Amniotic epithelial cell (primary cell): ENCODE results near the gene FOXP3.

Experiments
- DNase-seq: peaks from one replicate; pipeline ENCODE4 v3.0.0-alpha.2; 2010; ENCODE audit warnings: low read depth

Gene FOXP3

DNA sequence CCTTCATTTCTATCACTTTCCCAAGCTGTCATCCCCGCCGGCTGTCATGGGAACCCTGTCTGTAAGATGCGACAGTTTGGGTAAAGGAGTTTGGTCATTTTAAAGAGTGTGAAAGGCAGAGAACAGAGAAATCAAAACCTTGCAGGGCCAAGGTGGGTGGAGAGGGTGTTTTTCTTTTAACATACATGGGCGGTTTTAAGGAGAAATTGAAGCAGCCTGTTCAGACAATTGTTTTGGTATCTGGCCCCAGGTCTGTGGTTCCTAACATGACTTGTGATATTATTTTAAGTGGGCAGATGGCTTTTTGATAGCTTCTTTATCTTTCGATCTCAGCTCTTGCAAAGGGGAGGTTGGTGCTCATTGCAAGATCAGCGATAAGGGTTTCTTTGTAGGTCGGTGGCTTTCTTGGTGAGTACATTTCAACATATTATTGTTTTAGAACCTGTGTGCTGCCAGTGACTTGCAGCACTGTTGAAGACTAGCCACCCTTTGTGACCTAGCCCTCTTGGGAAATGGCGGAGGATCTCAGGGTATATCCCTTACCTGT lies 8.7 kb upstream of the FOXP3 start:
- no peak for DNase-seq

DNA sequence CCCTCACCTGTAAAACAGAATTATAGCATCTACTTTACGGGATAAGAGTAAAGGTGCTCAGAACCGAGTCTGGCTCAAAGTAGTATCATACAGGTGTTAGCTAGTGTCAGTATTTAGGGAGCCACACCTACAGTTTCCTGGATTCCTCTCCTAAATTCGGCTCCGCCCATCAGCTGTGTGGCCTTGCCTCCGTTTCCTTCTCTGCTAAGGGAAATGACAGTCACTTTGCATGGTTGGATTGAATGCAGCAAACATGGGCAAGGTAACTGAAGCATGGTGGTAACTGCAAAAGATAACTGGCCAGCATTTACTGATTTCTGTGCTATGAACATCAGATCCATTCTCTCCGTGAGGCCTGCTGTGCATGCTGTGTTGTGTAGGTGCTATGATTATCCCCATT lies 7.9 kb upstream of the FOXP3 start:
- DNase-seq, result no peak

DNA sequence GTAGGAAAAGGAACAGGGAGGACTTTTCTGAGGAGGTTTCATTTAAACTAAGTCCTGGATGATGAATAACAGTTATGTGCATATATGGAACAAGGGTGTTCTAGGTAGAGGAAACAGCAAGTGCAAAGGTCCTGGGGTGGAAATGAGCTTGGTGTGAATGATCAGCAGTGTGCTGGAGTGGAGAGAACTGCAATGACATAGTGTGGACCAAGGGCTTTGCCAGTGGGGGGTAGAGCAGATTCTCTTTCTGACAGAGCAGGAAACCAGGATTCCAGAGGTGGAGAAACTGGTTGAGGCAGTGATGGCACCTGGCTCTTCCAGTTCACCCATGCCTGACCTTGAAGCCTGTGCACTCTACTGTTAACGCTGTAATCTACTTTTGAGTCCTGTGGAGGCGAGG lies 6.8 kb upstream of the FOXP3 start:
- no peak for DNase-seq

DNA sequence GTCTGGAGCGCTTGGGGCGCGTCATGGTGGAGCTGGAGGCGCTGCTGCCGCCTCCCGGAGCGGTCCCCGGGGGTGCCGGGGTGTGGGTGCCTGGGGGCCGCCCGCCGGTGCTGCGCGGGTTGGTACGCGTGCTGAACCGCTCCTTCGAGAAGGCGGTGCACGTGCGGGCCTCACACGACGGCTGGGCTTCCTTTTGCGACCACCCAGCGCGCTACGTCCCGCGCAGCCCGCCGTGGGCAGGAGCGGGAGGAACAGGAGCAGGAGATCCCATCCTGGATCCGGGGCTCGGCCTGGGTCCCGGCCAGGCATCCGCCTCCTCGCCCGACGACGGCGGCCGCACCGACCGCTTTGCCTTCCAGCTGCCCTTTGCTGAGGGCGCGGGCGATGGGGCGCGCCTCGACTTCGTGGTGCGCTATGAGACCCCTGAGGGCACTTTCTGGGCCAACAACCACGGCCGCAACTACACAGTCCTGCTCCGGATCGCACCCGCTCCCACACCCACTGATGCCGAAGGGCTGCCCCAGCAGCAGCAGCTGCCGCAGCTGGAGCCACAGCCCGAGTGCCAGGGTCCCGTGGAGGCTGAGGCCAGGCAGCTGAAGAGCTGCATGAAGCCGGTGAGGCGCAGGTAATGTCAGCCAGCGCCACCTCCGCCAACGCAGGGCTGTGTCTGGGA lies 5.9 kb upstream of the FOXP3 start:
- DNase-seq, result no peak

DNA sequence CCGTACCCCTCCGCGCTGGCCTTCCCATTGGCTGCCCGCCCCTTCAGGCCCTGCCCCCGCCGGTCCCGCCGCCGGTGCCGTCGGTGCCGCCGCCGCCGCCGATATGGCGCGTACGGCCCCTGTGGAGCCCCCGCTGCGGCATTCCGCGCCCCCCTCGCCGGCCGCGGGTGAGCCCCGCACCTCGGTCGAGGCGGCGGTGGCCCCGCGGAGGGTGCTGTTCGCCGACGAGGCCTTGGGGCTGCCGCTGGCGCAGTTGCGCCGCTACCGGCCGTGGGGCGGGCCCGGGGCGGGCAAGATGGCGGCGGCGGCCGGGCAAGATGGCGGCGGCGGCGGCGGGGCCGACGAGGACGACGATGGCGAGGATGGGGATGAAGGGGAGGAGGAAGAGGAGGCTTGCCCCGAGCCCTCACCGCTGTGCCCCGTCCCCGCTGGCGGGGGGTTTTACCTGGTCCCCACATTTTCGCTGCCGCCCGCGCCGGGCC lies 5.3 kb upstream of the FOXP3 start, which contains the start of gene PPP1R3F:
Gene PPP1R3F (plus strand): TSS at position 27 of the 482 bp plus-strand sequence. CDS start 77 bp downstream, at position 104.
- no peak for DNase-seq

DNA sequence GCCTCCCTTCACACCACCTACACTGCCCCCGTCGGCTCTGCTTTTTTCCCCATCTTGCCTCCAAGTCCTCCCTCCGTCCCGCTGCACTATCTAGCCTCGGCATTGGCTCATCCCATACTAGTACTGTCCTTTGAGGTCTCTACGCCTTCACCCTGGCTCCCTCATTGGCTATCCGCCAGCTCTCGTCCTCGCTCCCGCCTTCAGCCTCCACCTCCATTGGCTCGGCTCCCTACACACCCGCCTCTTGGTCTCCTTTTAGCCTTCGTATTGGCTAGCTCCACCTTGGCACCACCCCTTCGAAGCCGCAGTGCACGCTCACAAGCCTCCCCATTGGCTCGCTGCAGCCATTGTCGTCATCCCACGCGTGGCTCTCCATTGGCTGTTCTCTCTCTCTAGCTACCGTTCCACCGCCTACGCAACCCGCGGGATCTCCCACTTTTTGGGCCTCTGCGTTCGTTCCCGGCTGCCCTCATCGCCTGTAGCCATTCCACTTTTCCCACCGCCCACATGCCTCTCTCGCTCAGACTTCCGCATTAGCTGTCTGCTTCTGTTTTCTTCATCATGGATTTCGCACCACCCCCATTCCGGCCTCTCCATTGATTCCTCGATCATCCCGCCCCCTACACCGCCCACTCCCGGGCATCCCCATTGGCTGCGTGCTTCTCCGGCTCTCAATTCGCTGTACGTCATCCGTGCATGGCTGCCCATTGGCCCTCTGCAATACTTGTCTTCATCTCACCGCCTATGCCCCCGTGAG lies 4.7 kb upstream of the FOXP3 start:
- DNase-seq, result peak; percentile 97

DNA sequence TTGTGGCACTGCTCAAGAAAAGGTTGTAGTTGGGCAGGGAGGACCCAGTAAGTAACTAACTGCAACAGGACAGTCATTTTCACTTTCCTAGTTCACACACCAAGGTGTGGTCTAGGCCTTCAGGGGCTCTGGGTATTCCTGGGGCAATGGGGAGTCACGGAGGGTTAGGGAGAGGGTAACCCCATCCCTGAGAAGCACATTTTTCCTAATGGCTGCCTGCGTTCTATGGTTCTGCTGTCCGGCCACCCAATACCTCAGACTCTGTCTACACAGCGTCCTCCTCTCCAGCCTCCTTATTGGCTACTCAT lies 4.1 kb upstream of the FOXP3 start:
- no peak for DNase-seq

DNA sequence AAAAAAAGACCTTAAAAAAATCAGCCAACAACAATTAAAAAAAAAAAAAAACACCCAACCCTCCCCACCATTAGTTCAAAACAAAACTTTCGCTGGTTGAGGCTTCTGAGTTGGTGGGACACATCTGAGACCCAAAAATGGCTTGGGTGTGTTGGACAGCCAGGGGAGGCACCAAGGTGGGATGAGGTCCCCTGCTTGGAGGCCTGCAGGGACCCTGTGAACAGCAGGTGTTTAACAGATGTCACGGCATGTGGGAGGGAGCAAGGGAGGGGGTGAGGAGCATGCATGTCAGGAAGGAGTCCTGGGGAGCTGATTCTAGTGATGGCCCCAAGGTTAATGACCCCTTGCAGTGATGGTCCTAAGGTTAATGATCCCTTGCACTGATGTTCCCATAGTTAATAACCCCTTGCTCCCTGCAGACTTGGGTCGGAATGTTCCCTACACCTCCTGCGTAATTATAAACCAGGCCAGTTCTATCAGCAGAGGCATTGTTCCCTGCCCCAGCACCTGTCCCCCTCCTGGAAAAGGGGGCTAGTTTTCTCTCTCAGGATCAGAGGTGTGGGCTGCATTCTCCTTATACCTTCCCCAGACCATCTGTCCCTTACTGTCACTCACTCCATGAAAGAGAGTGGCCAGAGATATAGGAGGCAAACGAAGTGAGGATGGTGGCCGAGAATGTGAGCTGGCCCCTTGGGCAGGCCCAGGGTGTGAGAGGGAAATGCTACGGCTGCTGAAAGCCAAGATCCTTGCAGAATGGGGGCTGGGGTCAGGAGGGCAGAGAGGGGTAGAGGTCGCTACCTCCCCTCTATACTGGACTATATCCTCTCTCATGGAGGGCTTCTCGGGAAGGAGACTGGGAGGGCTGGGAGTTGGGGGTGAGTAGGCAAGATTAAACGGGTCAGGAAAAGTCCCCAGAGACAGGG lies 2.3 kb upstream of the FOXP3 start:
- no peak for DNase-seq

DNA sequence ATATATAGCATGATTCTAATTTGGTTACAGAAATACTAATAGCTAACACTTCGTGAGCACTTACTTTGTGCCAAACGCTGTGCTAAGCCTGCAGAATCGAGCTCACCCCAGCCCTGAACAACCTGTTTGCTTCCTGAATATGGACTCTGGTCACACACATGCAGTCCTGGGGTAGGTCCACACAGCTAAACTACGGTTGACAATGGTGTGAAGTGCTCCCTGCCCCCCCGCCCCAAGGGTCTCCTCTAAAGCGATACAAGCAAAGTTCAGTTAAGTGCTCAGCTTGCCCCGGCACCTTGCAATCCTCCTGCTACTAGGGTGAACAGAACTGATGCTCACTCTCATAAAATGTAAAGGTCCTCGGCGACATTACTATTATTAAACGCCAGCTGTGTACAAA lies 879 bp downstream of the FOXP3 start:
- DNase-seq, result no peak

DNA sequence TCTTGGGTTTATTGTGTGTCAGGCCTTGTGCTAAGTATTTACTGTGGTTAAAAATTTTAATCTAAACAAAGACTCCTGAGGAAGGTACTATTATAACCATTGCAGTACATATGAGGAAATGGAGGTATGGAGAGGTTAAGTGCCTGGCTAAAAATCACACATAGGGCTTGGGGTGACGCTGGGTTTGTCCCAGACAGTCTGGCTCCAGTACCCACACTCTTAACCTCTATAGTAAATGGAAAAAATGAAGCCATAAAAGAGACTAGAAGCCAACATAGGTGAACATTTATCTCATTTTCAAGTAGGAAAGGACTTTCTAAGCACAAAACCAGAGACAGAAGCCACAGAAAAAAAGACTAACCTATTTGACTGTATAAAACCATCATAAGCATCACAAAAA lies 1.9 kb downstream of the FOXP3 start:
- no peak for DNase-seq

DNA sequence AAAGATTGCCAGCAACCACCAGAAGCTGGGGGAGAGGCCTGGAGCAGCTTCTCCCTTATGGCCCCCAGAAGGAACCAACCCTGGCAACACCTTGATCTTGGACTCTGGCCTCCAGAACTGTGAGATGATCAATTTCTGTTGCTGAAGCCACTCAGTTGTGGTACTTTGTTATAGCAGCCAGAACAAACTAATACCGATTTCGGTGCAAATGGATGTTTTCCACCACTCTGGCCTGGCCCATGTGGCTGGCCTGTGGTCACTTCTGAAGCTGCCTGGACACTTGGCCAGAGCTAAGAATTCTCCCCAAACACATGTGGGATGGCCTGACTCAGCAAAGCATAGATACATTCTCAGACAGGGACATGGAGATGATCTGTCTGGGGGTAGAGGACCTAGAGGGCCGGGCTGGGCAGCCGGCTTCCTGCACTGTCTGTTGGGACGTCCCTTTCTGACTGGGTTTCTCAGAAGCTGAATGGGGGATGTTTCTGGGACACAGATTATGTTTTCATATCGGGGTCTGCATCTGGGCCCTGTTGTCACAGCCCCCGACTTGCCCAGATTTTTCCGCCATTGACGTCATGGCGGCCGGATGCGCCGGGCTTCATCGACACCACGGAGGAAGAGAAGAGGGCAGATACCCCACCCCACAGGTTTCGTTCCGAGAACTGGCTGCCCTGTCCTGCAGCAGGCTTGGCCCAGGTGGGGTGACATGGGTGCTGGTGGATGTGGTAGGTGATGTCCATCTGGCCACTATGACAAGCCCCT lies 4.1 kb downstream of the FOXP3 start:
- no peak for DNase-seq

DNA sequence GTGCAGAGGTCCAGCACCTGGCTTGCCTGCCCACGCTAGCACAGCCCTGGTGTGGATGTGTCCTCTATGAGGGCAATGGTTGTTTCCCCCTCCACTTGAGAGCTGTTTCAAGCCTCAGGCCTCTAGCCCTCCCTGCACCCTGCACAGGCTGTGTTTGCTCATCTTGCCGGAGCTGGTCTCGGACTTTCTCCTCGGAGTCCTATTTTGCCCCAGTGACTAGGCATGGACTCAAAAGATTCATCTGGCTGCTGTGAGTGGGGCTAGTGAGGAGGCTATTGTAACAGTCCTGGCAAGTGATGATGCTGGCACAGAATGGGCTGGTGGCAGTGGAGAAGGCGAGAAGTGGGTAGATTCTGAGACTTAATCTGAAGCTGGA lies 5.8 kb downstream of the FOXP3 start:
- no peak for DNase-seq

DNA sequence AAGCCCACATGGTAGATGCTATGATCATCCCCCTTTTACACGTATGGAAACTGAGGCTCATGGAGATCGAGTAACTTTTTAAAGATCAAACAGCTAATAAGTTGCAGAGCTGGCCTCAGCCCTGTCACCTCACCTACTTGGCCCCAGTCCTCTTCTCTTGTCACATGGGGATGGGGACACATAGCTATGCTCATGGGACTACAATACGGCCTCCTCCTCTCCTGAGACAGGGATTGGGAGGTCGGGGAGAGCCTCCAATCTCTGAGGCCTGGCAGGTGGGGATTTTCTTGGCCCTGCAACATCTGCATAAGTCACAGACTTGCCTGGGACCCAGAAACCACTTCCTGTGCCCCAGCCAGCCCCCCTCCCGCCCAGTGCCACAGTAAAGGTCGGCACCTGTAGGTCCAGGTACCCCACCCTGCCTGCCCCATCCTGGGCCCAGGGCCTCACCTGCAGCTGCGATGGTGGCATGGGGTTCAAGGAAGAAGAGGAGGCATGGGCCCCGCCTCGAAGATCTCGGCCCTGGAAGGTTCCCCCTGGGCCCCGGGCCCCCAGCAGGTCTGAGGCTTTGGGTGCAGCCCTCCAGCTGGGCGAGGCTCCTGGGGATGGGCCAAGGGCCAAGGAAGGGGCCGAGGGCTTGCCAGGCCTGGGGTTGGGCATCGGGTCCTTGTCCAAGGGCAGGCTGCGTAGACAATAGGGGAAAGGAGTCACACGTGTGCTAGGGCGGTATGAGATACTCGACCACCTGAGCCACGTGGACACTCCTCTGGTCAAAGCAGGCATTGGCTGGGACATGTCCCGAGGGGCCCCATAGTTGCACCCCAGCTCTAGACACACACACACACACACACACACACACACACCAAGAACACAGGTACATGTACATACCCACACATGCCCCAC lies 6.4 kb downstream of the FOXP3 start:
- DNase-seq, result no peak

DNA sequence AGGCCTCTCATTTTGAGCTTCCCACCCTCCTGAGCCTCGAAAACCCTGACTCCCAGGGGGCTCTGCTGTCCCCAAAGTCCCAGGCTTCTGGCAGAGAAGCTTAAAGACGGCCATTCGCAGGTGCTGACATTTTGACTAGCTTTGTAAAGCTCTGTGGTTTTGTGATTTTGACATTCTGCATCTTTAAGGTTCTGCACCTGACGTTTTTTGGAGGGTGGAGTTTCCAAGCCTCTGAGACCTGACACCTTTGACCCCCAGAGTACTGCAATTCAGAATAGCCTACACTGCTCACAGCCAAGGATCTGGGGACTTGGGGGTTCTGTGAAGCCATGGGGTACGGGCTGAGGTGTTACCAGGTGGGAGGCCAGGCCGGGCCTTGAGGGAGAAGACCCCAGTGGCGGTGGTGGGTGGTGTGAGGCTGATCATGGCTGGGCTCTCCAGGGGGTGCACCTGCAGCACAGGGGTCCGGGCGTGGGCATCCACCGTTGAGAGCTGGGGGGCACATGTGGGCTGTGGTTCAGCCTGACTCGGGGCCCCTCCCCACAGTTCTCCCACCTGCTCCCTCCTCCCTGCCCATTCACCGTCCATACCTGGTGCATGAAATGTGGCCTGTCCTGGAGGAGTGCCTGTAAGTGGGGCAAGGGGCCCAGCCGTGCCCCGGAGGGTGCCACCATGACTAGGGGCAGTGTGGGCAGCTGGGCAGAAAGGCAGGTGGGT lies 7.3 kb downstream of the FOXP3 start:
- no peak for DNase-seq

DNA sequence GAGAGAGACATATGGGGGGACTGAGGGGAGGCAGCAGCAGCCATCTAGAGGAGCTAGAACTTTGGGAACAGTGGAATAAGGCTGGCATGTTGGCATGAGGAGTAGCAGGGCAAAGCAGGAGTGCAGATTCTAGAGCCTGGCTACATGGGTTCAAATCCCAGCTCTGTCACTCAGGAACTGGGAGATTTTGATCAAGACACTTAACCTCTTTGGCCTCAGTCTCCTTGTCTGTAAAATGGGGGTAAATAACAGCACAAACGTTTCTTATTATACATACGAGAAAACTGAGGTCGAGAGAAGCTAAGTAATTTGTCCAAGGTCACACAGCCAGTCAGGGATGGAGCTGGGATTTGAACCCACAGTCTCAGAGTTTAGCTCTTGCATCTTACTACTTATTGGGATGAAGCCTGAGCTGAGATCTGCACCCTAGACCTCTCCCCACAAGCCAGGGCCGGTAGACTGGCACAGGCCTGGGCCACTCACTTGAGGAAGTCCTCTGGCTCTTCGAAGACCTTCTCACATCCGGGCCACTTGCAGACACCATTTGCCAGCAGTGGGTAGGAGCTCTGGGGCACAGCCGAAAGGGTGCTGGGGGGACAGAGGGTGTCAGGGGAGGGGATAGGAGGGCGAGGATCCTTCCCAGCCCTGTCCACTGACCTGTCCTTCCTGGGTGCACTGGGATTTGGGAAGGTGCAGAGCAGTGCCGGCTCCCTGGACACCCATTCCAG lies 8.1 kb downstream of the FOXP3 start:
- DNase-seq, result no peak

DNA sequence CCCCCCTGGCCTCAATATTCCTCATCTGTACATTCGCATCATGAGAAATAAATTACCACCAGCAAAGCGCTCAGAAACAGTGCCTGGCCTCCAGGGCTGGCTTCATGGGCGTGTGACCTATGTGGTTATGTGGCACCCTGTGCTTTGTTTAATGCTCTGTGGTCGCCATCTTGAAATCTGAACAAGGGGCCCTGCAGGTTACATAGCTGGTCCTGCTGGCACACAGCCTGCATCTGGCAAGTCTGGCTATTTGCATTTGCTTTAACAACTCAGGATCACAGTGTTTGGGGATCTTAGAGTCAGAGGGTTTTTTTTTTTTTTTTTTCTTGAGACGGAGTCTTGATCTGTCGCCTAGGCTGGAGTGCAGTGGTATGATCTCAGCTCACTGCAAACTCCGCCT lies 9.9 kb downstream of the FOXP3 start:
- no peak for DNase-seq

DNA sequence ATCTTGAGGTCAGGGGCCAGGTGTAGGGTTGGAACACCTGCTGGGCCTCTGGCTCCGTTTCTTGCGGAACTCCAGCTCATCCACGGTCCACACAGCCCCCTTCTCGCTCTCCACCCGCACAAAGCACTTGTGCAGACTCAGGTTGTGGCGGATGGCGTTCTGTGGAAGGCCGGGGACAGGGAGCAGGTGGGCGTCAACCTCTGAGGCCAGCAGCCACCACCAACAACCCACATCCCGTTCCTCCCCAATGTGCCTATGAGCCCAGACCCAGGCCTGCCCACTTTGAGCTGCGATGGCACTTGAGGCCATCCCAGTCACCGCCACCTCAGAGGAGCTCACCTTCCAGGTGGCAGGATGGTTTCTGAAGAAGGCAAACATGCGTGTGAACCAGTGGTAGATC lies 13.2 kb downstream of the FOXP3 start:
- DNase-seq, result no peak

DNA sequence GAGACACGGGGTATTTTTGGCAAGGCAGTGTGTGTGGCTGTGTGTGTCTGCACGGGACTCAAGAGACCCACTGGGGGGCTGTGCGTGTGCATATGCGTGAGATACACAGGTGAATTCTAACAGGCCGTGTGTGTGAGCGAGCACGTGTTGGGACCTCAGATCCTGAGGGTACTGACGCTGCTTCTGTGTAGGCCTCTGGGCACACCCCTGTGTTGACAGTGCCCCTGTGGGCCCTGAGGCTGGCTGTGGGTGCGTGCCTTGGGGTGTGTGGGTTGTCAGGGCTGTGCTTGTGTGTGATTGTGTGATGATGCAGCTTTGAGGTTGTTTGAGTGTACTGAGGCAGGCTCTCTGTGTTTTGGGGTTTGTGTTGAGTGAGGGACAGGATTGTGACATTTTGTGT lies 13.9 kb downstream of the FOXP3 start:
- DNase-seq, result no peak

DNA sequence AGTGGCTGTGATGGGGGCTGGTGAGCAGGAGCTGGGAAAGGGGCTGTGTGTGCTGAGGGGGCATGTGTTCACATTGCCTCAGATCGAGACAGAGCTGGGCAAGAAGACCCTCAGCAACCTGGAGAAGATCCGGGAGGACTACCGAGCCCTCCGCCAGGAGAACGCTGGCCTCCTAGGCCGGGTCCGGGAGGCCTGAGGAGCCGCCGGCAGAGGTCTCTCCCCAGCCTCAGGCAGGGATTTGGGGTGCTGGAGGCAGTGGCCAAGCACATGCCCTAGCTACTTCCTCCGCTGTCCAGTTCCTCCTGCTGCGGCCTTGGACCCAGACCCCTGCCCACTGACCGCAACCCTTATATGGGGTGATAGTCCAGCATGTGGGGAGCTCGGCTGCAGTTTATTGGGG lies 14.4 kb downstream of the FOXP3 start:
- DNase-seq, result no peak
